ENCODE measurements around the gene FAM171A1.

Gene FAM171A1

GRCh38 chr10:15352836-15353235 is 18.3 kb downstream of the FAM171A1 start:
- H3K36me3 ChIP-seq (ENCODE audit: insufficient read depth, low read length), result no peaks in the 10 kb centered on the region
- H3K27ac ChIP-seq, result no peak overlapping the region
- H3K9ac ChIP-seq (ENCODE audit: insufficient read length), result no peak overlapping the region
- H3K9me3 ChIP-seq (ENCODE audit: low read depth, low read length), result no peaks in the 10 kb centered on the region
- TF ChIP-seq EZH2 (IDR thresholded peaks at IDR 0.05), result no peak
- no peak for TF ChIP-seq POLR2AphosphoS5 (IDR thresholded peaks at IDR 0.05; ENCODE audit: borderline replicate concordance, low read depth, low read length)
- no peak for TF ChIP-seq FOXP2 (optimal IDR thresholded peaks at IDR 0.05; ENCODE audit: control extremely low read depth, extremely low read length, insufficient read depth)
- no peak overlapping the region for H3K4me3 ChIP-seq
- DNase-seq (ENCODE audit: low read depth, low spot score), result no peak

- no peak overlapping the region for H3K27ac ChIP-seq
- H3K9me3 ChIP-seq (ENCODE audit: low read depth, low read length), result no peaks in the 10 kb centered on the region
- H3K4me3 ChIP-seq, result no peak overlapping the region
- no peak overlapping the region for H3K9ac ChIP-seq (ENCODE audit: insufficient read length)
- TF ChIP-seq POLR2AphosphoS5 (IDR thresholded peaks at IDR 0.05; ENCODE audit: borderline replicate concordance, low read depth, low read length) (no peak), FOXP2 (optimal IDR thresholded peaks at IDR 0.05; ENCODE audit: control extremely low read depth, extremely low read length, insufficient read depth) (no peak), EZH2 (IDR thresholded peaks at IDR 0.05) (no peak)
- DNase-seq (ENCODE audit: low read depth, low spot score), result no peak
- H3K36me3 ChIP-seq (ENCODE audit: insufficient read depth, low read length), result no peaks in the 10 kb centered on the region
Measured at GRCh38 chr10:15352201-15352600, 18.9 kb downstream of the FAM171A1 start.

- DNase-seq (ENCODE audit: low read depth, low spot score), result no peak
- TF ChIP-seq FOXP2 (optimal IDR thresholded peaks at IDR 0.05; ENCODE audit: control extremely low read depth, extremely low read length, insufficient read depth) (no peak), EZH2 (IDR thresholded peaks at IDR 0.05) (no peak), POLR2AphosphoS5 (IDR thresholded peaks at IDR 0.05; ENCODE audit: borderline replicate concordance, low read depth, low read length) (no peak)
- no peak overlapping the region for H3K4me3 ChIP-seq
- H3K9ac ChIP-seq (ENCODE audit: insufficient read length), result no peak overlapping the region
- H3K9me3 ChIP-seq (ENCODE audit: low read depth, low read length), result no peaks in the 10 kb centered on the region
- no peaks in the 10 kb centered on the region for H3K36me3 ChIP-seq (ENCODE audit: insufficient read depth, low read length)
- no peak overlapping the region for H3K27ac ChIP-seq
Measured at GRCh38 chr10:15351099-15351820, 19.8 kb downstream of the FAM171A1 start.

GRCh38 chr10:15349112-15349511 is 22.0 kb downstream of the FAM171A1 start:
- Histone ChIP-seq H3K9ac (ENCODE audit: insufficient read length) (no peak overlapping the region), H3K36me3 (ENCODE audit: insufficient read depth, low read length) (no peaks in the 10 kb centered on the region), H3K27ac (no peak overlapping the region), H3K4me3 (no peak overlapping the region), H3K9me3 (ENCODE audit: low read depth, low read length) (no peaks in the 10 kb centered on the region)
- TF ChIP-seq POLR2AphosphoS5 (IDR thresholded peaks at IDR 0.05; ENCODE audit: borderline replicate concordance, low read depth, low read length) (no peak), EZH2 (IDR thresholded peaks at IDR 0.05) (no peak), FOXP2 (optimal IDR thresholded peaks at IDR 0.05; ENCODE audit: control extremely low read depth, extremely low read length, insufficient read depth) (no peak)
- no peak for DNase-seq (ENCODE audit: low read depth, low spot score)

GRCh38 chr10:15348579-15348978 is 22.5 kb downstream of the FAM171A1 start:
- no peak overlapping the region for H3K4me3 ChIP-seq
- no peaks in the 10 kb centered on the region for H3K9me3 ChIP-seq (ENCODE audit: low read depth, low read length)
- H3K9ac ChIP-seq (ENCODE audit: insufficient read length), result no peak overlapping the region
- H3K36me3 ChIP-seq (ENCODE audit: insufficient read depth, low read length), result no peaks in the 10 kb centered on the region
- no peak for DNase-seq (ENCODE audit: low read depth, low spot score)
- TF ChIP-seq POLR2AphosphoS5 (IDR thresholded peaks at IDR 0.05; ENCODE audit: borderline replicate concordance, low read depth, low read length), result no peak
- no peak for TF ChIP-seq EZH2 (IDR thresholded peaks at IDR 0.05)
- no peak for TF ChIP-seq FOXP2 (optimal IDR thresholded peaks at IDR 0.05; ENCODE audit: control extremely low read depth, extremely low read length, insufficient read depth)
- H3K27ac ChIP-seq, result no peak overlapping the region

- H3K27ac ChIP-seq, result no peak overlapping the region
- no peak for DNase-seq (ENCODE audit: low read depth, low spot score)
- TF ChIP-seq EZH2 (IDR thresholded peaks at IDR 0.05), result no peak
- no peak for TF ChIP-seq FOXP2 (optimal IDR thresholded peaks at IDR 0.05; ENCODE audit: control extremely low read depth, extremely low read length, insufficient read depth)
- TF ChIP-seq POLR2AphosphoS5 (IDR thresholded peaks at IDR 0.05; ENCODE audit: borderline replicate concordance, low read depth, low read length), result no peak
- H3K4me3 ChIP-seq, result no peak overlapping the region
- H3K9me3 ChIP-seq (ENCODE audit: low read depth, low read length), result no peaks in the 10 kb centered on the region
- no peaks in the 10 kb centered on the region for H3K36me3 ChIP-seq (ENCODE audit: insufficient read depth, low read length)
- no peak overlapping the region for H3K9ac ChIP-seq (ENCODE audit: insufficient read length)
Measured at GRCh38 chr10:15347150-15347549, 23.9 kb downstream of the FAM171A1 start.

GRCh38 chr10:15346440-15347141 is 24.5 kb downstream of the FAM171A1 start:
- no peak overlapping the region for H3K27ac ChIP-seq
- no peaks in the 10 kb centered on the region for H3K9me3 ChIP-seq (ENCODE audit: low read depth, low read length)
- no peak for DNase-seq (ENCODE audit: low read depth, low spot score)
- TF ChIP-seq POLR2AphosphoS5 (IDR thresholded peaks at IDR 0.05; ENCODE audit: borderline replicate concordance, low read depth, low read length), result no peak
- no peak for TF ChIP-seq FOXP2 (optimal IDR thresholded peaks at IDR 0.05; ENCODE audit: control extremely low read depth, extremely low read length, insufficient read depth)
- TF ChIP-seq EZH2 (IDR thresholded peaks at IDR 0.05), result no peak
- no peak overlapping the region for H3K9ac ChIP-seq (ENCODE audit: insufficient read length)
- H3K36me3 ChIP-seq (ENCODE audit: insufficient read depth, low read length), result no peaks in the 10 kb centered on the region
- H3K4me3 ChIP-seq, result no peak overlapping the region

GRCh38 chr10:15345450-15345849 is 25.6 kb downstream of the FAM171A1 start:
- H3K27ac ChIP-seq, result no peak overlapping the region
- no peak overlapping the region for H3K4me3 ChIP-seq
- no peak for DNase-seq (ENCODE audit: low read depth, low spot score)
- TF ChIP-seq POLR2AphosphoS5 (IDR thresholded peaks at IDR 0.05; ENCODE audit: borderline replicate concordance, low read depth, low read length) (no peak), EZH2 (IDR thresholded peaks at IDR 0.05) (no peak), FOXP2 (optimal IDR thresholded peaks at IDR 0.05; ENCODE audit: control extremely low read depth, extremely low read length, insufficient read depth) (no peak)
- no peak overlapping the region for H3K9ac ChIP-seq (ENCODE audit: insufficient read length)
- H3K9me3 ChIP-seq (ENCODE audit: low read depth, low read length), result no peaks in the 10 kb centered on the region
- no peaks in the 10 kb centered on the region for H3K36me3 ChIP-seq (ENCODE audit: insufficient read depth, low read length)

All from SK-N-MC (cell line).